ENCODE data around the gene SCO2. TPM values are rescaled to one million over a fixed set of nuclear protein-coding genes. Genes with fewer than 3 reads are reported as not detected.

The SCO2 gene
- total RNA-seq, 1 donor from 2014 or later = 0.65 TPM

- no peak for TF ChIP-seq CTCF (IDR thresholded peaks at IDR 0.05; ENCODE audit: unreplicated experiment)
- Mint-ChIP-seq H3K27ac (no peak overlapping the region), H3K9me3 (no peaks in the 10 kb centered on the region), H3K27me3 (ENCODE audit: low read depth) (peaks cover 38% of the 10 kb centered on the region), H3K36me3 (no peaks in the 10 kb centered on the region), H3K4me3 (peak overlapping the region; percentile 62), H3K4me1 (peaks cover 30% of the 10 kb centered on the region)
- no peak for DNase-seq (ENCODE audit: low spot score in 2 of 2, unreplicated experiment in 2 of 2)
Observed at GRCh38 chr22:50528682-50529415, 3.5 kb upstream of the SCO2 start.

GRCh38 chr22:50527921-50528681, 2.7 kb upstream of the SCO2 start:
- TF ChIP-seq CTCF (IDR thresholded peaks at IDR 0.05; ENCODE audit: unreplicated experiment) = no peak
- peaks cover 35% of the 10 kb centered on the region for H3K27me3 Mint-ChIP-seq (ENCODE audit: low read depth)
- no peak for DNase-seq (ENCODE audit: low spot score in 2 of 2, unreplicated experiment in 2 of 2)
- H3K4me3 Mint-ChIP-seq = peak overlapping the region; percentile 62
- H3K27ac Mint-ChIP-seq = no peak overlapping the region
- no peaks in the 10 kb centered on the region for H3K36me3 Mint-ChIP-seq
- peaks cover 23% of the 10 kb centered on the region for H3K4me1 Mint-ChIP-seq
- no peaks in the 10 kb centered on the region for H3K9me3 Mint-ChIP-seq

- no peak for TF ChIP-seq CTCF (IDR thresholded peaks at IDR 0.05; ENCODE audit: unreplicated experiment)
- Mint-ChIP-seq H3K36me3 (no peaks in the 10 kb centered on the region), H3K9me3 (no peaks in the 10 kb centered on the region), H3K27ac (peak overlapping the region; percentile 67), H3K27me3 (ENCODE audit: low read depth) (peaks cover 30% of the 10 kb centered on the region), H3K4me3 (peak overlapping the region; percentile 62), H3K4me1 (peaks cover 16% of the 10 kb centered on the region)
- DNase-seq (ENCODE audit: low spot score in 2 of 2, unreplicated experiment in 2 of 2) = no peak
Observed at GRCh38 chr22:50526834-50527801, 1.7 kb upstream of the SCO2 start.

- peak; percentile 52 for TF ChIP-seq CTCF (IDR thresholded peaks at IDR 0.05; ENCODE audit: unreplicated experiment)
- no peaks in the 10 kb centered on the region for H3K9me3 Mint-ChIP-seq
- DNase-seq (ENCODE audit: low spot score in 2 of 2, unreplicated experiment in 2 of 2) = peak; percentile 70 to 87
- peak overlapping the region; percentile 62 for H3K4me3 Mint-ChIP-seq
- peaks cover 16% of the 10 kb centered on the region for H3K4me1 Mint-ChIP-seq
- H3K27ac Mint-ChIP-seq = no peak overlapping the region
- H3K27me3 Mint-ChIP-seq (ENCODE audit: low read depth) = peaks cover 28% of the 10 kb centered on the region
- no peaks in the 10 kb centered on the region for H3K36me3 Mint-ChIP-seq
Observed at GRCh38 chr22:50526108-50526833, 873 bp upstream of the SCO2 start.

- Mint-ChIP-seq H3K36me3 (no peaks in the 10 kb centered on the region), H3K4me3 (peak overlapping the region; percentile 80), H3K27ac (no peak overlapping the region), H3K4me1 (peaks cover 14% of the 10 kb centered on the region), H3K9me3 (no peaks in the 10 kb centered on the region), H3K27me3 (ENCODE audit: low read depth) (peaks cover 23% of the 10 kb centered on the region)
- TF ChIP-seq CTCF (IDR thresholded peaks at IDR 0.05; ENCODE audit: unreplicated experiment) = no peak
- no peak for DNase-seq (ENCODE audit: low spot score in 2 of 2, unreplicated experiment in 2 of 2)
Observed at GRCh38 chr22:50525858-50526107, 385 bp upstream of the SCO2 start.
